Jurkat, Clone E6-1 (cell line): ENCODE results near the gene DMRTA1. TPM values are rescaled to one million over a fixed set of nuclear protein-coding genes. Genes with fewer than 3 reads are reported as not detected.
"Not testable (repeated sequence)": the region's sequence is repeated elsewhere in the genome, so short reads cannot be mapped to it uniquely, and the experiment has no call there.

Experiments used
- DNase-seq: peaks from one replicate; pipeline ENCODE4 v3.0.0-alpha.2; 2011; ENCODE audit warnings: low read depth, low spot score
- H3K4me3 ChIP-seq: 2 replicates; pipeline ENCODE4 v1.5.1; 2011; ENCODE audit warnings: mild to moderate bottlenecking, low read length, control low read depth, moderate library complexity
- polyA plus RNA-seq: library from polyadenylated mRNA; unstranded; fragments of >200 nt; gene quantifications from one replicate; pipeline ENCODE4 v1.2.1, GENCODE V29; 2012; ENCODE audit warnings: missing spikeins; ENCODE audit not compliant: insufficient read length, insufficient read depth

DMRTA1 gene
- polyA plus RNA-seq, result not detected

- DNase-seq, result no peak
Observed at GRCh38 chr9:22446589-22446949, at the start of gene DMRTA1. TSS of gene DMRTA1 (plus strand) at chr9:22446824. CDS start at chr9:22447066, 242 bp downstream.

GRCh38 chr9:22401671-22402070, 45.0 kb upstream of the DMRTA1 start:
- DNase-seq, result no peak
- H3K4me3 ChIP-seq, result no peak overlapping the region

More at GRCh38 chr9:22446589-22446949, at the start of gene DMRTA1:
- no peak within 1 kb of the TSS for H3K4me3 ChIP-seq

GRCh38 chr9:22405869-22406659, 40.6 kb upstream of the DMRTA1 start:
- no peak for DNase-seq
- H3K4me3 ChIP-seq, result no peak overlapping the region

GRCh38 chr9:22413884-22414283, 32.7 kb upstream of the DMRTA1 start:
- no peak overlapping the region for H3K4me3 ChIP-seq
- DNase-seq, result no peak

- DNase-seq, result no peak
Observed at GRCh38 chr9:22415941-22416691, 30.5 kb upstream of the DMRTA1 start.

GRCh38 chr9:22416692-22417060, 29.9 kb upstream of the DMRTA1 start:
- H3K4me3 ChIP-seq, result no peak overlapping the region
- DNase-seq, result no peak

More at GRCh38 chr9:22415941-22416691, 30.5 kb upstream of the DMRTA1 start:
- H3K4me3 ChIP-seq, result no peak overlapping the region

GRCh38 chr9:22423566-22423965, 23.1 kb upstream of the DMRTA1 start:
- DNase-seq, result no peak

GRCh38 chr9:22424616-22425015, 22.0 kb upstream of the DMRTA1 start:
- no peak overlapping the region for H3K4me3 ChIP-seq
- DNase-seq, result no peak

More at GRCh38 chr9:22423566-22423965, 23.1 kb upstream of the DMRTA1 start:
- no peak overlapping the region for H3K4me3 ChIP-seq

- DNase-seq, result no peak
- no peak overlapping the region for H3K4me3 ChIP-seq
Observed at GRCh38 chr9:22425551-22425950, 21.1 kb upstream of the DMRTA1 start.

GRCh38 chr9:22427226-22427880, 19.3 kb upstream of the DMRTA1 start:
- H3K4me3 ChIP-seq, result no peak overlapping the region
- no peak for DNase-seq

- DNase-seq, result no peak
- H3K4me3 ChIP-seq, result no peak overlapping the region
Observed at GRCh38 chr9:22433691-22434090, 12.9 kb upstream of the DMRTA1 start.

GRCh38 chr9:22435252-22435651, 11.4 kb upstream of the DMRTA1 start:
- not testable (repeated sequence) for DNase-seq, H3K4me3 ChIP-seq

GRCh38 chr9:22437461-22438067, 9.1 kb upstream of the DMRTA1 start:
- DNase-seq, H3K4me3 ChIP-seq: not testable (repeated sequence)

GRCh38 chr9:22440841-22441240, 5.8 kb upstream of the DMRTA1 start:
- DNase-seq, result no peak
- no peak overlapping the region for H3K4me3 ChIP-seq

- no peak overlapping the region for H3K4me3 ChIP-seq
Observed at GRCh38 chr9:22446950-22447617, 460 bp downstream of the DMRTA1 start.

GRCh38 chr9:22447618-22448305, 1.1 kb downstream of the DMRTA1 start:
- no peak overlapping the region for H3K4me3 ChIP-seq
- DNase-seq, result no peak

More at GRCh38 chr9:22446950-22447617, 460 bp downstream of the DMRTA1 start:
- no peak for DNase-seq

- no peak overlapping the region for H3K4me3 ChIP-seq
- DNase-seq, result no peak
Observed at GRCh38 chr9:22449719-22450118, 3.1 kb downstream of the DMRTA1 start.

GRCh38 chr9:22452415-22453010, 5.9 kb downstream of the DMRTA1 start:
- H3K4me3 ChIP-seq, result no peak overlapping the region
- DNase-seq, result no peak
